RWPE2 (cell line): ENCODE measurements around the gene NTNG2.
A peak's percentile ranks its signal among the peaks of the same experiment; 100 is the strongest.

Source experiments
- ATAC-seq: fragments of 200-7000 bp; cut with Tn5 transposase; 3 replicates; pipeline ENCODE4 v1.9.1; 2021; ENCODE audit warnings: low read depth
- DNase-seq: peaks from one replicate; pipeline ENCODE4 v3.0.0-alpha.2; 2020; ENCODE audit warnings: low spot score
- H3K27ac ChIP-seq: fragments of 450-650 bp; 2 replicates; pipeline ENCODE4 v1.5.1; 2017; ENCODE audit warnings: mild to moderate bottlenecking; ENCODE audit not compliant: poor library complexity, severe bottlenecking
- H3K27me3 ChIP-seq: fragments of 250-450 bp; sonication (Bioruptor Pico); 2 replicates; pipeline ENCODE4 v1.5.1; 2021; ENCODE audit warnings: mild to moderate bottlenecking, moderate library complexity; ENCODE audit not compliant: insufficient read depth, poor library complexity, severe bottlenecking
- H3K36me3 ChIP-seq: fragments of 250-450 bp; sonication (Bioruptor Pico); 2 replicates; pipeline ENCODE4 v1.5.1; 2020; ENCODE audit warnings: low read depth, mild to moderate bottlenecking, moderate library complexity
- H3K4me1 ChIP-seq: fragments of 250-450 bp; sonication (Bioruptor Pico); 2 replicates; pipeline ENCODE4 v1.5.1; 2021; ENCODE audit warnings: mild to moderate bottlenecking, moderate library complexity; ENCODE audit not compliant: insufficient read depth, poor library complexity, severe bottlenecking
- H3K4me3 ChIP-seq: fragments of 250-450 bp; sonication (Bioruptor Pico); 2 replicates; pipeline ENCODE4 v1.5.1; 2021; ENCODE audit warnings: mild to moderate bottlenecking, moderate library complexity; ENCODE audit not compliant: severe bottlenecking
- H3K9me3 ChIP-seq: fragments of 250-450 bp; sonication (Bioruptor Pico); 2 replicates; pipeline ENCODE4 v1.5.1; 2021; ENCODE audit warnings: mild to moderate bottlenecking, moderate library complexity; ENCODE audit not compliant: severe bottlenecking
- TF ChIP-seq, protein P1 (sequence below): fragments of 450-650 bp; IDR thresholded peaks from one replicate; pipeline ENCODE4 v1.5.1; 2017; ENCODE audit warnings: mild to moderate bottlenecking, moderate library complexity; ENCODE audit not compliant: poor library complexity, severe bottlenecking

NTNG2 gene

DNA sequence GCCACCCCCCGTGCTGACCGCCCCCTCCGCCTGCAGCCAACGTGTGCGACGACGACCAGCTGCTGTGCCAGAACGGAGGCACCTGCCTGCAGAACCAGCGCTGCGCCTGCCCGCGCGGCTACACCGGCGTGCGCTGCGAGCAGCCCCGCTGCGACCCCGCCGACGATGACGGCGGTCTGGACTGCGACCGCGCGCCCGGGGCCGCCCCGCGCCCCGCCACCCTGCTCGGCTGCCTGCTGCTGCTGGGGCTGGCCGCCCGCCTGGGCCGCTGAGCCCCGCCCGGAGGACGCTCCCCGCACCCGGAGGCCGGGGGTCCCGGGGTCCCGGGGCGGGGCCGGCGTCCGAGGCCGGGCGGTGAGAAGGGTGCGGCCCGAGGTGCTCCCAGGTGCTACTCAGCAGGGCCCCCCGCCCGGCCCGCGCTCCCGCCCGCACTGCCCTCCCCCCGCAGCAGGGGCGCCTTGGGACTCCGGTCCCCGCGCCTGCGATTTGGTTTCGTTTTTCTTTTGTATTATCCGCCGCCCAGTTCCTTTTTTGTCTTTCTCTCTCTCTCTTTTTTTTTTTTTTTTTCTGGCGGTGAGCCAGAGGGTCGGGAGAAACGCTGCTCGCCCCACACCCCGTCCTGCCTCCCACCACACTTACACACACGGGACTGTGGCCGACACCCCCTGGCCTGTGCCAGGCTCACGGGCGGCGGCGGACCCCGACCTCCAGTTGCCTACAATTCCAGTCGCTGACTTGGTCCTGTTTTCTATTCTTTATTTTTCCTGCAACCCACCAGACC lies 80.2 kb downstream of the NTNG2 start:
- ATAC-seq: no peak

DNA sequence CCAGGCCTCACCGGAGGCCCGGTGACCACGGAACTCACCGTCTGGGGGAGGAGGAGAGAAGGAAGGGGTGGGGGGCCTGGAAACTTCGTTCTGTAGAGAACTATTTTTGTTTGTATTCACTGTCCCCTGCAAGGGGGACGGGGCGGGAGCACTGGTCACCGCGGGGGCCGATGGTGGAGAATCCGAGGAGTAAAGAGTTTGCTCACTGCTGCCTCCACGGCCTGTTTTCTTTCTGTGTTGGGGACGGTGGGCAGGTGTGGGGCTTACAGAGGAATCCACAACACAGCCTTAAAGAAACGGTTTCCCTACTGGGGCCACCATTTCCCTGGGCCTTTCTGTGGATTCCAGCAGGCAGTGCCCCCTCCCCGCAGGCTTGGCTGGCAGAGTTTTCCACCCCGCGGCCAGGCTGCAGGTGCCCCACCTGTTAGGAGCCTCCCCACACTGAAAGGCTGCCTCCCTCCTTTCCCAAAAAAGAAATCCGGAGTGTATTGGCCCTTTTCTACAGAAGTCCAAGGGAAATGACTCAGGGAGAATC lies 80.8 kb downstream of the NTNG2 start:
- Histone ChIP-seq H3K27me3 (peaks cover 27% of the 10 kb centered on the region), H3K4me3 (peak overlapping the region; percentile 28), H3K36me3 (no peaks in the 10 kb centered on the region), H3K4me1 (no peaks in the 10 kb centered on the region), H3K9me3 (no peaks in the 10 kb centered on the region), H3K27ac (no peak overlapping the region)
- TF ChIP-seq, protein P1, sequence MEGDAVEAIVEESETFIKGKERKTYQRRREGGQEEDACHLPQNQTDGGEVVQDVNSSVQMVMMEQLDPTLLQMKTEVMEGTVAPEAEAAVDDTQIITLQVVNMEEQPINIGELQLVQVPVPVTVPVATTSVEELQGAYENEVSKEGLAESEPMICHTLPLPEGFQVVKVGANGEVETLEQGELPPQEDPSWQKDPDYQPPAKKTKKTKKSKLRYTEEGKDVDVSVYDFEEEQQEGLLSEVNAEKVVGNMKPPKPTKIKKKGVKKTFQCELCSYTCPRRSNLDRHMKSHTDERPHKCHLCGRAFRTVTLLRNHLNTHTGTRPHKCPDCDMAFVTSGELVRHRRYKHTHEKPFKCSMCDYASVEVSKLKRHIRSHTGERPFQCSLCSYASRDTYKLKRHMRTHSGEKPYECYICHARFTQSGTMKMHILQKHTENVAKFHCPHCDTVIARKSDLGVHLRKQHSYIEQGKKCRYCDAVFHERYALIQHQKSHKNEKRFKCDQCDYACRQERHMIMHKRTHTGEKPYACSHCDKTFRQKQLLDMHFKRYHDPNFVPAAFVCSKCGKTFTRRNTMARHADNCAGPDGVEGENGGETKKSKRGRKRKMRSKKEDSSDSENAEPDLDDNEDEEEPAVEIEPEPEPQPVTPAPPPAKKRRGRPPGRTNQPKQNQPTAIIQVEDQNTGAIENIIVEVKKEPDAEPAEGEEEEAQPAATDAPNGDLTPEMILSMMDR: no peak
- DNase-seq (no peak), ATAC-seq (no peak)

More for the DNA sequence above, 80.2 kb downstream of the NTNG2 start:
- TF ChIP-seq, protein P1: no peak
- peak; percentile 34 for DNase-seq
- Histone ChIP-seq H3K4me3 (peak overlapping the region; percentile 28), H3K27me3 (peaks cover 27% of the 10 kb centered on the region), H3K27ac (no peak overlapping the region), H3K9me3 (no peaks in the 10 kb centered on the region), H3K36me3 (no peaks in the 10 kb centered on the region), H3K4me1 (no peaks in the 10 kb centered on the region)

DNA sequence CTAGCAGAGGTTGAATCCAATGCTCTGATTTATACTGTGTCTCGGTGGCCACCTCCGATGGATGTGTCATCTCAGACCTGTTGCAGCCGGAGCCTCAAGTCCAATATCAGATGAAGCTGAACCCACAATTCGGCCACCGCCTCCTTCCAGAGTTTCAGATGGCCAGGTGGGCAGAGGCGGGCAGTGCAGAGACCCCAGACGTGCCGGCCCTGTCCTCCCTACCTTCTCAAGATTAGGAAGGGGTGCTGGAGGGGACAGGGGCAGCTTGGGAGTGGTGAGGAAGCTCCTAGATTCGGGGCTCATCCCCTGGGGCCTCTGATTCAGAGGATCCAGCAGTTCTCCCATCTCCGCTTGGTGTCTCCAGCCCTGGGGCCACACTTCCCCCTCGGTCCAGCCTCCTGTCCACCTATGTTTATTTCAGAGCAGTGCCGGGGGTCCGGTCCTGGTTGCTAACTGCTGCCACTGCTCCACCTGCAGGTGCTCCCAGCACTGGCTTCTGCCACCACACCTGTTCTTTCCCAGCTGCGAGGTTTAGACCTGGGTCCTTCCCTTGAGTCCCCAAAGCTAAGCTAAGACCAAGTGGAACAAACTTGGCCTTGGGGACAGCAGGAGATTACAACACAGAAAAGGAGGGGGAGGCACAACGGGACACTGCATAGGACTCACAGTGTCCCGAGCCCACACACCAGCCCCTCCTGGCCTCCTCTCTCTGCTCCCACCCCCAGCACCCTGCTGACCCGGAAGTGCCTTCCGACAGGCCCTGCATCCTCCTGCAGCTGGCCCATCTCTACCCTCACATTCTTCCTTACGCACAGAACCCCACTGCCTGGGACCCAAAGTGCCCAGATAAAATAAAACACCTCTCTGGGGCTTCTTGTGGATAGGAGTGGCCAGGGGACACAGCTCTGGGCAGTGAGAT lies 81.6 kb downstream of the NTNG2 start:
- Histone ChIP-seq H3K4me3 (no peak overlapping the region), H3K4me1 (no peaks in the 10 kb centered on the region), H3K36me3 (no peaks in the 10 kb centered on the region), H3K9me3 (no peaks in the 10 kb centered on the region), H3K27me3 (peaks cover 27% of the 10 kb centered on the region), H3K27ac (no peak overlapping the region)
- TF ChIP-seq, protein P1: no peak
- no peak for ATAC-seq
- DNase-seq: peak; percentile 61

DNA sequence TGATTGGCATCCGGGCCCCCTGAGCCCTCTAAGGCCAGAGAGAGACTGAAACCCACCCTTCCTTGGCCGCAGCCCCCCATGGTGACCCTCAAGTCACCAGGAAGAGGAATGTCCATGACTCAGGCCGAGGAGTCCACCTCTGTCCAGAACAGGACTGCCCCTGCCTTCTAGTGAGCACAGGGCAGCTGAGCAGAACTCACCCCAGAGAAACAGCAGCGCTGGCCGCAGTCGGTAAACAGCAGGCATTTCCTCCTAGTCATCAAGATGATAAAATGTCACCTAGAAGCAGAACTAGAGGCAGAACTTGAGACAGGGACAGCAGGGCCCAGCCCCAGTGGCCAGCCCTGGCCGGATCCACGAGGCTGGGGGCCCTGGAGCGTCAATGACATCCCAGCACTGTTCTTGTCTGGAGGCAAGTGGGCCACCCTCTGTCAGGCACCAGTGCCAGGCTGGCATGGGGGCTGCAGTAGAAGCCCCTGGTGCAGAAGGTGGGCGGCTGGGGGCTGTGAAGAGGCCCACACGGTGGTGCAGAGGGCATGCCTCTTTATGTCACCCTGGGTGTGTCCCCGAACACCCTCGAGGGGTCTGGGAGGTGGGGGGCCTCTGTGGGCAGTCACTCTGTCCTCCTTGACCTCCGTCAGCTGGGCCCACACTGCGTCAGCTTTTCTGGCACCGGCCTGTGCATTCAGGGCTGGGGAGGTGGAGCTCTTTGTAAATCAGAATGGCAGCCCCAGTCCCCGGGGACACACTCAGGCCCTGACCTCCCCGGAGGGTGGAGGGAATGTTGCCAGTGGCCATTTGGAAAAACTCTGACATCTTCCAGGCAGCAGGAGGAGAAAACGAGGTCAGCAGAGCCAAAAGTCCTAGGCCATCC lies 83.0 kb downstream of the NTNG2 start:
- ATAC-seq (no peak), DNase-seq (no peak)
- Histone ChIP-seq H3K4me3 (no peak overlapping the region), H3K27me3 (peaks cover 27% of the 10 kb centered on the region), H3K9me3 (no peaks in the 10 kb centered on the region), H3K27ac (no peak overlapping the region), H3K4me1 (no peaks in the 10 kb centered on the region), H3K36me3 (no peaks in the 10 kb centered on the region)
- TF ChIP-seq, protein P1: no peak
